GM12892 (cell line): ENCODE data around the gene SLC17A3.

Experiments
- POLR2A ChIP-seq: IDR thresholded peaks from 2 replicates; pipeline ENCODE4 v1.6.1; 2011; ENCODE audit warnings: low read depth, low read length, control low read depth
- TAF1 ChIP-seq: IDR thresholded peaks from 2 replicates; pipeline ENCODE4 v1.6.1; 2011; ENCODE audit warnings: low read depth, mild to moderate bottlenecking, control low read depth, low read length, borderline replicate concordance

DNA sequence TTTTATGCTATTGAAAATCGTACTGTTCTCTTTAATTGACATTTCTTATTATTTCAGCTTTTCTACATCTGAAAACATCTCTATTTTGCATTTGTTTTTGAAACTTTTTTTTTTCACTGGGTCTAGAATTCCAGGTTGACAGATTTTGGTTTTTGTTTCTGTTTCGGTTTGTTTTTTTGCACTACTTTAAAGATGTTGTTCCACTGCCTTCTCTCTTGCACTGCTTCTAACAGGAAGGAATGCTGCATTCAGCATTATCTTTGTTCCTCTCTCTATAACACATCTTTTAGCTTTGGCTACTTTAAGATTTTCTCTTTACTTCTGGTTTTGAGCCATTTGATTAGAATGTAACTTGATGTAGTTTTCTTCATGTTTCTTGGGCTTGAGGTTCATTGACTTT is 22.1 kb downstream of the SLC17A3 start:
- TF ChIP-seq POLR2A (no peak), TAF1 (no peak)
